NCI-H446 treated with DMSO at 0.1 percent for 48 hours (cell line): ENCODE data around the gene AGER.

Experiments
- DNase-seq: peaks from one replicate; lab custom pipeline; 2025; lab: John Stamatoyannopoulos, UW

Gene AGER

GRCh38 chr6:32168807-32169591, 15.1 kb downstream of the AGER start:
- DNase-seq, result no peak

DNA sequence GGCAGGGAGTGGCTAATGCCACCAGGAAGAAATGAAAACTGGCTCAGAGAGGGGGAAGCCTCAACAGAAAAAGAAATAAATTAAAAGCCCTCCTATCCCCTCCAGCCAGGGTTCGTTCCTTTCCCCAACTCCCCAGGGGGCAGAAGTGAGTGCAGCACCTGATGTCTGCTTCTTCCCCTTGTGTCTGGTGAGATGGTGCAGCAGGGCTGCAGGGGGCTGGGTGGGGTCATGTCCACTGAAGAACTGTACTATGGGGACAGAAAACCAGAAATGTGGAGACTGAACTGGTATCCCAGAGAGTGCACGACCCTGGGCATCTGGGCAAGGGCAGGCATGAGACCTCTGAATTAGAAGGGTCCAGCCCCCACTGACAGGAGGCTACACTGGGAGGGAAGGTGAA, 15.7 kb downstream of the AGER start:
- DNase-seq, result no peak

DNA sequence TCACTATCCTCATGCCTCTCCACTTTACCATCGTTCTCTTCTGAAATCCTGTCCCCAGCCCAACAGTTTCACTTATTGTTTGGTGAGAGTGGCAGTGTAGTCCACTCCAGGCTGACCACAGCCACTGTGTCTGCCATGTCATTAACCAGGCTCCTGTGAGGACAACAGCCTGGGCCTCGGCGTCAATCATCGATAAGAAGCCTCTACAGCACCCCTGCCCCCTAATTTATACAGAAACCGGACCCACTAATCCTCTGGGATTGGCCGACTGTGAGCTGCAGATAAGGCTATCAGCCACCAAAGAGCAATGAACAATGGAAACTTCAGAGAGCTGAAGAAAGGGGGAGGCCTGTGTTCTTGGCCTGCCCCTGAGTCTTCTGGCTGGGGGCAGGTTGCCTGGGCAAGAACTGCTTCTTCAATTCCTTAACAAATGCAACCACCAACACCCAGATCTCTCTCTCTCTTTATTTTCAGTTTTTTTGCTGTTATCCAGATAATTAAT, 16.2 kb downstream of the AGER start:
- no peak for DNase-seq

- no peak for DNase-seq
These were observed 16.8 kb downstream of the AGER start for GRCh38 chr6:32167154-32167760.

- no peak for DNase-seq
These were observed 17.5 kb downstream of the AGER start for GRCh38 chr6:32166411-32167061.

- no peak for DNase-seq
These were observed 19.8 kb downstream of the AGER start, which contains the start of gene EGFL8 for GRCh38 chr6:32164295-32164694. Gene EGFL8 (plus strand): TSS chr6:32164595. CDS start chr6:32166166, 1,571 bp downstream.

DNA sequence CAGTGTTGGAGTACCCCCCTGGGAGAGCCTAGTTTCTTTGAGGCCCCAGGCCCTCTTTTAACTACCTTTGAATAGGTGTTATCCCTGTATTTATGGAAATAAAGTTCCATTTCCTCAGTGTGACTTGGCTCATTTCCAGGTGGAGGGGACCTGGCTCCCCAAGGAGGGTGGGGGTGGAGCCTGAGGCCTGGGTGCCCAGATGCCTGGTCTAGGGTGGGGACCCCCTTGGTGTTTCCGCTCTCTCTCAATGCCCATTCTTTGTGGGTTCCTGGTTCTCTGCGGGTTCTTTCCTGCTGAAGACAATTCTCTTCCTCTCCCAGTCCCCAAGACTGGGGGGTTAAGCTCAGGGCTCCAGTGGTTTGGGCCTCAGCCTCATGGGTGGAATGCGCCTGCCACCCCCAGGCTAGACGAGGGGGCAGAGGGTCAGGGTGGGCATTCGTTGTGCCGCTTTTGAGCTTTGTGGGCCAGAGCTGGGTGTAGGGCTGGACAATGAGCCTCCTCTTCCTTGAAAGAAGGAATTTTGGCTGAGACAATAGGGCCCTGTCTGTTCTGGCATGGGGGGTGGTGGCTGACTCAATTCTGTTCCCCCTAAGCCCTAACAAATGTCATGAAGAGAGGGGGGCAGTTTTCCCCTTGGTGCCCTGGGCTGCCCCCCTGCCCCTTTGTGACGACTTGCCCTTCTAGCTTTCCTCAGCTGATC, 20.3 kb downstream of the AGER start:
- no peak for DNase-seq

DNA sequence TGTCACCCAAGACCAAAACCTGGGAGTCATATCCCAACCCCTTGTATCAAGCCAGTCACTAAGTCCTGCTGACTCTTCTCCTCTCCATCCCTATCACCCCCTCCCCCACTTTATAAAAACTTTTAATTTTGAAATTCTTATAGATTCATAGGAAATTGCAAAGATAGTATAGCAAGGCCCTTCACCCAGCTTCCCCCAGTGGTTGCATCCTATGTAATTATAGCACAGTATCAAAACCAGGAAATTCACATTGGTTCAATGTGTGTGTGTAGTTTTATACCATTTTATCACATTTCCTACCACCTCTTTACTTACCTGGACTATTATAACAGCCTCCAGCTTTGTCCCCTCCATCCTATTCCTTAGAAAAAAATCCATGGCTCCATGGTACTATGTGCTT, 26.0 kb downstream of the AGER start:
- DNase-seq, result no peak

DNA sequence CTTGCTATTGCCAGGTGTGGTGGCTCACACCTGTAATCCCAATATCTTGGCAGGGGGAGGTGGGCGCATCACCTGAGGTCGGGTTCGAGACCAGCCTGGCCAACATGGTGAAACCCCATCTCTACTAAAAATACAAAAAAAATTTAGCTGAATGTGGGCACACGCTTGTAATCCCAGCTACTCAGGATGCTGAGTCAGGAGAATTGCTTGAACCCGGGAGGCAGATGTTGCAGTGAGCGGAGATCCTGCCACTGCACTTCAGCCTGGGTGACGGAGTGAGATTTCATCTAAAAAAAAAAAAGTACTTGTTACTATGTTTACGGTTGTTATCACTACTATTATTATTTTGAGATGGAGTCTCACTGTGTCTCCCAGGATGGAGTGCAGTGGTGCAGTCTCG, 27.2 kb downstream of the AGER start:
- DNase-seq, result no peak

GRCh38 chr6:32154514-32155161, 29.4 kb downstream of the AGER start:
- DNase-seq, result peak; percentile 13

DNA sequence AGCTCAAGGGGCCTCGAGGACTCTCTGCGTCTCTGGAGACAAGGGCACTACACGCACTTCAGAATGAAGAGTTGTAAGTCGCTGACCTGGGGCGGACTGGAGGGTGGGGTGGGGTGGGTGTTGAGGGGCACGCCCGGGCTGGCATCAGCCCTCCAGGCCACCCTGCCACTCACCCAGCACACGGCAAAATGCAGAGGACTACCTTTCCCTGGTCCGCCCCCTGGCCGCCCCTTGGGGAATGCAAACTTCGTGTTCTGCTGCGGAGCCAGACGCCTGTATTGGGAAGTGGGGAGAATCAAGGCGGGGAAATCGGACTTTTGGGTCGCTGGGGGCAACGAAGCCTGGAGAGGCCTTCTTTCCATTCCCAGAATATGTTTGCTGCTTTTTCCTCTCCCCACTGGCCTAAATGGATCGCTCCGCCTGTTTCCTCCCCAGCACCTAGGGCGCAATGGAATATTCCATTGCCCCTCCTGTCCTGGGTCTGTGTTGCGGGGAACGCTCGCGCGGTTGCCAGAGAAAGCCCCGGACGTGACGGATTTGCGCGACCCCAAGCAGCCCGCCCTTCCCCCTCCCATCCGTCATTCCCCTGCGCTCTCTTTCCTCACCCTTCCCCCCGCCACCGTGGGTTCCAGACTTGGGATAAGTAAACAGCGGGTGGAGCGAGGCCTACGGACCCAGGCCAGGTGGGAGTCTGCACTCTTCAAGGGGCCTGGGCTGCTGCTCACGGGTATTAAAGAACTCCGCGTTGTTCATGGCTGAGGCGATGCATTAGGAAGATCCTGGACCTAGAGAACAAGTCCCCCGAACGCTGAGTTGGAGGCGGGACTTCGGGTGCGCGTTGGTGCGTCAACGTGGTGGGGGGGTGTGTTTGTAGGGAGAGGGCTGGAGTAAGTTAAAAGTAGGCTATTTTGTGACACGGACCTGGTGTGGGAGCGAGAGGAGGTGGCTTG, 30.2 kb downstream of the AGER start, which contains the start of gene PPT2:
Gene PPT2 (plus strand): TSS at position 578 of the 950 bp plus-strand sequence. CDS start 454 bp downstream, outside the sequence.
- DNase-seq, result peak; percentile 84

GRCh38 chr6:32152769-32153563, 31.1 kb downstream of the AGER start:
- no peak for DNase-seq

DNA sequence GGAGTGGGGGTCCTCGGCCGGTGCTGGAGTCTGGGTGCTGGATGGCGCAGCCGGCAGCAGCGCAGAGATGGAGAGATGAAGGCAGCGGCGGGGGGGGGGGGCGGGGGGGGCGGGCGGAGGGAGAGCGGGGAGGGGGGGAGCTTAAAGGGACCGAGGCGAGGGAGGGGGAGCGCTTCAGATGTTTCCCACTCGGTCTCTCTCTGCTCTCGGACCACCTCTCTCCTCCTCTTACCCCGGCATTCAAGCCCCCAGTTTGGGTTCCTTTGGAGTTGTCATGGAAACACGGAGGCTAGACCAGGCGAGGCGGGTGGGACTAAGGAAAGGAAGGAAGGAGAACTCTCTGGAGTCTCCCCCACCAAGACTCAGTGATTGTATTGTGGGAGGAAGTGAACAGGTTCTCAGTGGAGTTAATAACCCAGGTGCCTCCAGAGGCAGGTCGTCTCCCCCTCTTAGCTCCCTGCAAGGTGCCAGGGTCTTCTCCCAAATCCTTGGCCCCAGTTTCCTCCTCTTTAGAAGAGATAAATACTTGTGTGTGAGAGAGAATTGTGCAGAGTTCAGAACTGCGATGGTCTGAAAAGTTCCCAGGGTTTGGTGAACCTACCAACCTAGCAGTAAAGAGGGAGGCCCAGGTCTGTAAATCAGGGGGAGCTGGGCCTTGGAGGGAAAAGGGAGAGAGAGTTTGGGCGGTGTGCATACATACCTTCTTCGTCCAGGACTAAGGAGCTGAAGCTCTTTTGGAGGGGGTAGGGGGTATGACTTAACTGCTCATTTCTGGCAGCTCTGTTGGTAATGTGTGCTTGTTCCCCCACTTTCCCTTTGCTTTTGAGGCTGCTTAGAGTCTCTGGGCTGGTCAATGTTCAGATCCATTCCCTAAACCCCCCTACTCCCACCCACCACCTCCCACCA, 31.9 kb downstream of the AGER start, which contains the start of gene PRRT1:
Gene PRRT1 (minus strand): TSS at position 77 of the 906 bp plus-strand sequence. CDS start 112 bp downstream, outside the sequence.
- no peak for DNase-seq

GRCh38 chr6:32151181-32151862, 32.7 kb downstream of the AGER start:
- DNase-seq, result peak; percentile 49

GRCh38 chr6:32149932-32150870, 33.9 kb downstream of the AGER start:
- DNase-seq, result no peak

- DNase-seq, result no peak
These were observed 34.8 kb downstream of the AGER start for GRCh38 chr6:32149092-32149755.
